Fibroblast of peridontal ligament (primary cell): Measurements from ENCODE around the gene ADAMTS3.

Experiments used
- DNase-seq: peaks from one replicate; pipeline ENCODE4 v3.0.0-alpha.2; 2010; ENCODE audit errors: extremely low read depth

The ADAMTS3 gene

DNA sequence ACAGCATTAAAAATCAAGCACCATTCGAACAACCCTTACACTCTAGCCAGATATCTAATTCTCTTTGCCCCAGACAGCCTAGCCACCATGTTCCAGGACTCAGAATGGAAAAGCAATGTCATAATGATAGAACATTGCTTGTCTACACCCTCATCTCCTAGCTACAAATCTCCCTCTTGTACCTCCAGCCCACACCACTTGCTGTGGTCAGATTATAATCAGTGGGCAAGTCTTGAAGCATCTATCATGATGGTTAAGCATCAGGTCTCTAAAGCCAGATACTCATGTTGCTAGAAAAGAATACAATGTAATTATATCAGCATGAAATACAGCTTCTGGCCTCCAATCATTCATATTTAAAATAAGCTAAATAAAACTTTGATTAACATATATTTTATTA lies 268.9 kb downstream of the ADAMTS3 start:
- DNase-seq: no peak

GRCh38 chr4:72295966-72296557 lies 273.0 kb downstream of the ADAMTS3 start:
- peak; percentile 83 for DNase-seq

DNA sequence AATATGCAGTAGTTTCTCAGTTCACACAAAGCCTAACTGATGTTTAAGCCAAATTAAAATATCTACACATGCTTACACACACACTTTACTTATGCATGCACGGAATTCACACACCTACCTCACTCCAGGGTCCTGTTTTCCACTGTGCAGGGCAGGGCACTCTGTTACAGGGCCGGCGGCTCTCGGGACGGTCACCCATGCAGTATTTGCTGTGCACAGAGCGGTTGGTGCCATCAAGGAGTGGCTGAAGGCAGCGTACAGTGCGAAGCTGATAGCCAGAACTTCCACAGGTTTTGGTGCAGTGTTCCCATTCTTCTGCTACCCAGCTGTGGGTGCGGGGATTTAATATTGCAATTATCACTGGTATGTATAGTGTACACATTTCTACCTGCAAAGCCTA lies 278.3 kb downstream of the ADAMTS3 start:
- no peak for DNase-seq

DNA sequence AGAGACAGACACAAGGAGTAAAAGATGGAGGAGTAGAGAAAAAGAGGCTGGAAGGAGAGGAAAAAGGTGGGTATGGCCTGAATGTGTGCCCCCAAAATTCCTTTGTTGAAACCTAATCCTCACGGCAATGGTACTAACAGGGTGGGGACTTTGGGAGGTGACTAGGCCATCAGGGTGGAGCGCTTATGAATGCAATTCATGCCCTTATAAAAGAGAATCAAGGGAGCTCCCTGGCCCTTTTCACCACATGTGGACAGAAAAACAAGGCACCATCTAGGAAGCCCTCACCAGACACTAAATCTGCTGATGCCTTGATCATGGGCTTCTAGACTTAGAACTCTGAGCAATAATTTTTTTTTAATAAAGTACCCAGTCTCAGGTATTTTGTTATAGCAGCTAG lies 282.1 kb downstream of the ADAMTS3 start:
- DNase-seq: no peak

- peak; percentile 55 for DNase-seq
Observed at GRCh38 chr4:72286185-72286584, 282.8 kb downstream of the ADAMTS3 start.

DNA sequence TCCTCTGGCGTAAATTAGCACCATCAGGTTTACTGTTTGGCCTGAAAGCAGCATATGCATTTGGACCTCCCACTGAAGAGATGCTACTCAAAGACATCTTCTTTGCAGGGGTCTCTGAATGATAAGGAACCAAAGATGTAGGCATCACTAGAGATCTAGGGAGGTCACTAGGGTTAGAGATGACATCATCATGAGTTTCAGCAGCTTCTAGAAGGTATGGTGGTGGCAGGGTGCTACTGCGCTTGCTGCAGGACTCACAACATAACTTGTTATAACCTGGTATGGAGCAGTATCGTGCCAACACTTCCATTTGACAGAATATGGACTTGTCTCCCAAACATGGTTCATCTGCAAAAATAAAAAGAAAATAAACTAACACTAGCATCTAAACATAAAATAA lies 285.7 kb downstream of the ADAMTS3 start:
- DNase-seq: no peak

DNA sequence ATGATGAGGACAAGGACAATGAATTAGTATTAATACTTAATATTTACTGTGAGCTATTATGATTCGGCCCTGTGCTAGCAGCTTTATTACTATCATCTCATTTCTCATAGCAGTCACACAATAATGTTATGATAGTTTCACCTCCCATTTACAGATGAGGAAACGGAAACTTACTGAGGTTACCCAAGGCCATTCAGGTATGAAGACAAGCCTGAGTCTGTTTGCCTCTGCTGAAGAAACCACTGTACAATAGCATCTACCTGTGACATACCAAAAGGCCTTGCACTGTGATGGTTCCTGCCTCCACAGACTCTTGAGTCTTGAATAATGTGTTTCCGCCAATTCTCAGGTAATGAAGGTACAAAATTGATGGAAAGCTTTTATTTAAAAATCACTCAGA lies 288.8 kb downstream of the ADAMTS3 start:
- no peak for DNase-seq

DNA sequence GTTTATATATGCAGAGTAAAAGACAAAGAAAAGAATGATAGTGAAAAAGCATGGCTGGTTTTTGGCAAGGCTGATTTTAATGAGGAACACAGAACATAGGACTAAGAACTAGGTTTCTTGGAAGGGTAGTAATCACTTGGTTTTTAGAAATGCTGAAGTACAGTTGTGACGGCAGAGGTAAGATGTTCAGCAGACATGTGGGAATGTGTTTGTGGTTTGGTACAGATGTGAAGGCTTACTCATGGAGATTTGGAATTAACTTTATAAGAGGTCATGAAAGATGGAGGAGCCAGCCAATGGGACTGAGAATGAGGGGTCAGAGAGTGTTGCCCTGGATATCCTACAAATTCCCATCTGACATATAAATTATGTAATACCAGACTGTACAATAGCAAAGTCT lies 293.6 kb downstream of the ADAMTS3 start:
- DNase-seq: no peak

DNA sequence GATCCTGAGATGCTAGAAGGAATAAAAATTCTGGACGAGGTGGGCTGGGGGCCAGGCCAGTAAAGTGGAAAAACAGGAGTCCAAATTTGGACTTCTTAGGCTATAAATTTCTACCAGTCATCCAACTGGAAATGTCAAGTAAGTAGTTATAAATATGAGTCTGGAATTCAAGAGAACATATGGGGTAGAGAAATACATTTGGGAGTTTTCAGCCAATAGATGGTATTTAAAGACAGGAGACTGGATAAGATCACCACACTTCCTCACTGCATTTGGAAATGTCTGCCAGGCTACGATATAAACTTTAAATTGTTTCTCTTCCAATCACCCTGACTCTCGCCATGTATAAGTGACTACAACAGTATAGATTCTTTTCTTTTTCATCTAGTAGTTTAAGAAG lies 294.8 kb downstream of the ADAMTS3 start:
- no peak for DNase-seq

DNA sequence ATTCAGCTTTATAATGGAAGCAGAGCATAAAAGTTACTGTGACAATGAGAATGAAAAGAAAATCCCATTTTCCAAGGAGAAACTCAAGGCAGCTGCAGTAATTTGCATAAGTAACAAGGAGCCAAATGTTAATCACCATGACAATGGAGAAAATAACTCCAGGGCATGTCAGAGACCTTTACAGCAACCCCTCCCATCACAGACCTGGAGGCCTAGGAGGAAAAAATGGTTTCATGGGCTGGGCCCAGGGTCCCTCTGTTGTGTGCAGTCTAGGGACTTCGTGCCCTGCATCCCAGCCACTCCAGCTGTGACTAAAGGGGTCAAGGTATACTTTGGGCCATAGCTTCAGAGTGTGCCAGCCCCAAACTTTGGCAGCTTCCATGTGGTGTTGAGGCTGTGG lies 313.8 kb downstream of the ADAMTS3 start:
- DNase-seq: no peak

DNA sequence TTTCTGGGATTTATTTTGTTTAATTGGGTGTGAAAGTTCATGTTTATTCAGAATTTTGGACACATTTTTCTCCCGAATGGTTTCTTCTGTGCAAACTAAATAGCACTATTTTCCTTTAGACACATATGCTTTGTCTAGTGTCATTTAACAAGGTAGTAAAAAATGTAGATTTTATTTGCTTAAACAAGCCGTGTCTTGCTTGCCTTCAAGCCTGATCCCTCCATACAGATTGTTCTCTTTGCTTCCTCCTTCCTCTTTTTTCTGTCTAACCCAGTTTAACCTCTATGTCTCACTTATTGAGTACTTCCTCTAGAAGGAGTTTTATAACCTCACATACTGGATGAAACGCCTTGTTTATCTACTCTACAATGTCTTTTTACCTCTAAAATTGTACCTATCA lies 325.4 kb downstream of the ADAMTS3 start:
- no peak for DNase-seq

DNA sequence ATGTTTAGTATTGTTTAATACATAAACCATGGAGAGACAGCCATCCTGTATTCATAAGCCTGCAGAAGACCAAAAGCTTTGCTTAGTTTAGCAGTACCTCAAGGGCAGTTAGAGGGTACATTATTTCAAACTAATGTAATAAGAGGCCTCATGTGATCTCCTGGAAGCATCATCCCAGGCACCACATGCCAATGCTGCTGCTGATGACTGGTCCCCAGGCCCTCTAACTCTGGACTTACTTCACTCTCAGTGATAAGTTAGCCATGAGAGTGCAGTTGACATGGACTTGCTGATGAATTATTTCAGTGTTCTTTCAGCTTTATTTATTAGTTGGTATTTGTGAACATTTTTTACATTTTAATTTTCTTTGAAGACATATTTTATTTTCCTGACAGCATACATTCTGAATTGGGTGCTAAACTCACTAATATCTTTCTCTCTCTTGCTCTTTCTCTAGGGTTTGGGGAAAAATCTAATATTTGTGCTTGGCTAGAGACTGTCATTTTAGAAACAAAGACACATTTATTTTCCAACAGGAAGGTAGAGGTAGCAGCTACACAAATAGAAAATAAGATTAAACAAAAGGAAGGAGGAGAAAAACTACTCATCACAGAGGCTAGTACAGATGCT lies 329.4 kb downstream of the ADAMTS3 start:
- DNase-seq: no peak
